Astrocyte of the cerebellum (primary cell): ENCODE data around the gene ACTRT2.

Experiments
- DNase-seq: peaks from one replicate; pipeline ENCODE4 v3.0.0-alpha.2; 2011; ENCODE audit warnings: low read depth
- H3K4me3 ChIP-seq: 2 replicates; pipeline ENCODE4 v1.5.1; 2011; ENCODE audit warnings: mild to moderate bottlenecking, low read depth, low read length, moderate library complexity
- CTCF ChIP-seq: IDR thresholded peaks from 2 replicates; pipeline ENCODE4 v1.5.1; 2012; ENCODE audit warnings: low read length, low read depth, moderate library complexity, mild to moderate bottlenecking; ENCODE audit errors: missing control alignments
- in situ Hi-C: cut with HindIII; loops from 2 replicates; pipeline ENCODE4 v1.10.0; 2017; ENCODE audit warnings: low sequenced_read_pairs

Gene ACTRT2

GRCh38 chr1:2974701-2975301, 46.5 kb upstream of the ACTRT2 start:
- no peak for TF ChIP-seq CTCF
- no peak overlapping the region for H3K4me3 ChIP-seq
- DNase-seq, result no peak
- in situ Hi-C loops, result no loop called here

DNA sequence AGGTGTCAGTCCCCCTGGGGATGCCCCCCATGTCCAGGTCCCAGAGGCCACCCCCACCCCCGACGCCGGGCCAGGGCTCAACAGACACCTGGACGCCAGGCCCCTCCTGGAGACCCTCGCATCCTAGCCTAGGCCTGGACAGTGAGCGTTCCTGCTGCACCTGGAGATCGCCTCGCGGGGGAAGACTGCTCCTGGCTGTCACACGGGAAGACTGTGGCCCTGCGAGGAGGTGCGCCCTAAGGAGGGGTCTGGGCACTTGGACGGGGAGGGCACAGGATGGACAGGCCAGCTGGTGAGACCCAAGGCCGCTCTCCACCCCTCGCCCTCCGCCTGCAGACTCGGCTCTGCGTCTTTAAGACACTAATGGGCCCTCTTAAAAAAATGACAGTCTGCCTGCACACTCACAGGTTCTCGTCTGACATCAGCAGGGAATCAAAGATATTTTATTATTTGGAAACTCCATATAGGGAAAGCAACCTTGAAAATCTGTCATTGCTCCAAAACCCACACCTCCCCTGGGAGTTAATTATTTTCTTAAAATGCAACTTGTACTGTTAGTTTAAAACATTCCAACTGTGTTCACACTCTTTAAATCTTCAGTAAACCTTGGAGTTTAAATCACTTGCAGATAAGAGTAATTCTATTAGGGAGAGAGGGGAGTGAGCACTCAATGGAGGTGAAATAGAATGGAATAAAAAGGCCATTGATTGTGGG, 45.6 kb upstream of the ACTRT2 start:
- TF ChIP-seq CTCF, result no peak
- in situ Hi-C loops, result no loop called here
- no peak for DNase-seq
- no peak overlapping the region for H3K4me3 ChIP-seq

DNA sequence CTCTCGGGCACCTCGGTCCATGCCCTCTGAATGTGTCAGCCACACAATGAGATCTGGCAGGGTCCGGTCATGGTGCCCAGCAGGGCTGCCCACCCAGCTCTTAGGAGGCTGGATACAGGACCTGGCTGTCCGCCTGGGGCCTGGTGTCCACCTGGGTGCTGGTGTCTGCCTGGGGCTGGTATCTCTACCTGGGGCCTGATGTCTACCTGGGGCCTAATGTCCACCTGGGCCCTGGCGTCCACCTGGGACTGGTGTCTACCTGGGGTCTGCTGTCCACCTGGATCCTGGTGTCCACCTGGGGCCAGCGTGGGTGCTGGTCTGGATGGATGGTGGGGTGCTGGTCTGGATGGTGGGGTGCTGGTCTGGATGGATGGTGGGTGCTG, 45.1 kb upstream of the ACTRT2 start:
- TF ChIP-seq CTCF, result no peak
- no peak overlapping the region for H3K4me3 ChIP-seq
- in situ Hi-C loops, result no loop called here
- no peak for DNase-seq

DNA sequence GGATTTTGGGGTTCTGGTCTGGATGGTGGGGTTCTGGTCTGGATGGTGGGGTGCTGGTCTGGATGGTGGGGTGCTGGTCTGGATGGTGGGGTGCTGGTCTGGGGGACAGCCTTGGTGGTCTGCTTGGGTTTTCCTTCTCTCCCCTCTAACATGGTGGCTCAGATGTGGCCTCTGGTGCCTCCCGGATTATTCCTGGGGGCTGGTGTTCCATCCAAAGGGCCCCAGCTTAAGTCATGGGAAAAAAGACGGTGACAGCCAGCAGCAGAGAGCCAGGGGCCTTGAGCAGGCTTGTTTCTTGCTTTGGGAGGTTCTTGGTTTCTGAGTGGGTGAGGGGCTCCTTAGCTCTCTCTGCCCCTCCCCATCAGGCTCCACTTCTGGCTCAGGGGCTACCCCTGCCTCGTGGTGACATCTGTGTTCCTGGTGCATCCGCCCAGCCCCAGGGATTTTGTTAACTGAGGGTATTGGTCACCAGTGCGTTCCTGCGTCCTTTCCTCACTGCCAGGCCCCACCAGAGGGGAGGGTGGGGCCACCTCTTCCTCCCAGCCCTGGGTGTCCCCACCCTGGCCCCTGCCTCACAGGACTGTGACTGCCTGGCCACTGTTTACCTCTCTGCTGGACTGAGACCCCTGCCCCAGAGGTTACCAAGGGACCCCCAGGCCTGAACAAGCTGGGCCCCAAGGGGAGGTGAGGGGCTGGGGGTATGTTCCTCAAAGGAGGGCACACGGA, 43.2 kb upstream of the ACTRT2 start:
- in situ Hi-C loops, result no loop called here
- no peak overlapping the region for H3K4me3 ChIP-seq
- no peak for TF ChIP-seq CTCF
- DNase-seq, result no peak

DNA sequence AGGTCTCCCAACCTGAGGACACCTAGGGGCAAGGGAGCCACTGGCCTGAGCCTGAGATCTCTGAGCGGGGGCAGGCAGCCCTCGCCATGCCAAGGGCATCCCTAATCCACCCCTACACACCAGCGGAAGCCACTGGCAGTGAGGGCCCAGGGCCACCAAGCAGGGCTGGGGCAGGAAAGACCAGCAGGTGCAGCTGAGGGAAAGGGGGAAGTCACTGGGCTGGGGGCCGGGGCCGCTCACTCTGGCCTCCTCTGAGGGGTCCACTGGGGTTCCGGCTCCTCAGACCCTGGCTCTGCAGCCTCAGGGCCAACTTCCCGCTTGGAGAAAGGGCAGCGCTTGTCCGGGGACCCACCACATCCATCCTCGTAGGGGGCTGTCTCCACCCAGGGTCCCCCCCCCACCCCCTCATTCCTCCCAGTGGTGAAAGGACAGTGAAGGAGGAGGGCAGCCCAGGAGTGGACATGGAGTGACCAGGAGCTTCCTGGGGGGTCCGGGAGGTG, 42.5 kb upstream of the ACTRT2 start:
- TF ChIP-seq CTCF, result no peak
- in situ Hi-C loops, result no loop called here
- no peak overlapping the region for H3K4me3 ChIP-seq
- DNase-seq, result no peak

DNA sequence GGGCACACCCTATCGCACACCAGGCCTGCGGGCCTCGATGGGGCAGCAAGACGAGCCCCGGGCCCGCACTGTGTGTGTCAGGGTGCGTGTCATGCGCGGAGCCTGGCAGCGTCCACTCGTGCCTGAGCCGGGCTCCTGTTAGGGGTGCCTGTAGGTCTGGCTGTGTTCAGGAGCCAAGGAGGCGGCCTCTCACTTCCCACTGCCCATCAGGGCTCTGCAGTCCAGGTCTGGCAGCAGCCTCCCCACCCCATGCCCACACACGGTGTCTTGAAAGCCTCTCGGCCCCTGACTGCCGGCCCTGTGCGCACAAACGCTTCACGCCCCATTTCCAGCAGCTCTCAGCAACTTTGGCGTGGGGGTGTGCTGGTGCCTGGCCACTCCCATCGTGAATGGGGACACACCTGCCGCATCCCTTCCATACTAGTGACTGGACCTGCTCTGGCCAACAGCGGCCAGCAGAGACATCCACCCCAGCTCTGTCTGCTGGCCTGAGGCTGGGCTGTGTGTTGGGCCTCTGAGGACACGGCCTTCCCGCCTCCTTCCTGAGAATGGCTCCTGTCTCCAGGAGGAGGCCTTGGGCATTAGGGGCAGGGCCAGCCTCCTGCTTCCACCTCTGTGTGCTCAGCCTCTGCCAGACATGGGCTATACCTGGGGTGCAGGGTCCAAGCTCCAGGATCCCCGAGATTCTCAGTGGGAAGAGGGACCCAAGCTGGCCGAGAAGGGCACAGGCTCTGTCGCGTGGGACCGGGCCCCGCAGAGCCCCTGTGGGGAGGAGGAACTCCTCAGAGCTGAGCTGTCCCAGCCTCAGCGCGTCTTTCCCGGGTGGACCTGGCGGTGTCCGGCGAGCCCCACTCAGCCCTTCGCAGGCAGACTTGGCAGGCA, 41.8 kb upstream of the ACTRT2 start:
- in situ Hi-C loops, result no loop called here
- TF ChIP-seq CTCF, result no peak
- H3K4me3 ChIP-seq, result no peak overlapping the region
- DNase-seq, result no peak
